Prostate gland (tissue), 2 donors: ENCODE data around the gene DEFB129. TPM values are rescaled to one million over a fixed set of nuclear protein-coding genes. Genes with fewer than 3 reads are reported as not detected.

Source experiments
- DNase-seq: peaks from one replicate; pipeline ENCODE4 v3.0.0-alpha.2; 2019; ENCODE audit warnings: low spot score
- H3K27ac ChIP-seq, 2 donors: fragments of 200-600 bp; sonication (generic); 2 replicates each; pipeline ENCODE4 v1.5.1; 2017 to 2019
- H3K27me3 ChIP-seq: fragments of 200-600 bp; sonication (generic); replicated peaks from 2 replicates; pipeline ENCODE4 v1.5.1; 2019; ENCODE audit not compliant: insufficient read depth
- H3K36me3 ChIP-seq, 2 donors: fragments of 200-600 bp; sonication (generic); 1 replicate in 1 of 2; 2 replicates in 1 of 2; pipeline versions ENCODE4 v1.5.1 to v1.8.1; 2017 to 2019
- H3K4me1 ChIP-seq: fragments of 200-600 bp; sonication (generic); replicated peaks from 2 replicates; pipeline ENCODE4 v1.5.1; 2019
- H3K4me3 ChIP-seq, 2 donors: fragments of 200-600 bp; sonication (generic); 2 replicates each; pipeline ENCODE4 v1.5.1; 2017 to 2019
- H3K9me3 ChIP-seq: fragments of 200-600 bp; sonication (generic); 2 replicates; pipeline ENCODE4 v1.5.1; 2017
- POLR2A ChIP-seq: fragments of 450-650 bp; IDR thresholded peaks from one replicate; pipeline ENCODE4 v1.6.1; 2016; ENCODE audit warnings: antibody characterized with exemption, mild to moderate bottlenecking
- POLR2AphosphoS5 ChIP-seq: sonication (generic); formaldehyde crosslinking; IDR thresholded peaks from one replicate; pipeline ENCODE4 v1.6.1; 2017; ENCODE audit warnings: antibody characterized with exemption
- WGBS: methylation state at CpG from one replicate; pipeline ENCODE4 v1.1.5; 2018; 5-methylcytosine and 5-hydroxymethylcytosine counted together
- intact Hi-C: fragments of 100-400 bp; cut with DNase I; formaldehyde crosslinking; loops from one replicate; pipeline ENCODE4 v1.14.2; 2022
- total RNA-seq, 2 donors: library from RNA; depleted of rRNA; stranded (reverse); fragments of >200 nt; gene quantifications; one replicate each; pipeline ENCODE4 v1.1.0, GENCODE V29; 2016
- TF ChIP-seq, protein P1 (sequence below), 4 experiments: fragments of 200-600 bp in 2 of 4; fragments of 450-650 bp in 2 of 4; sonication (generic) in 2 of 4; IDR thresholded peaks; 1 replicate in 3 of 4; 2 replicates in 1 of 4; pipeline ENCODE4 v1.5.1; 2016 to 2019; ENCODE audit warnings: antibody characterized with exemption in 4 of 4, mild to moderate bottlenecking in 2 of 4, moderate library complexity in 2 of 4

Gene DEFB129
- total RNA-seq, 2 donors from 2014 or later = not detected

DNA sequence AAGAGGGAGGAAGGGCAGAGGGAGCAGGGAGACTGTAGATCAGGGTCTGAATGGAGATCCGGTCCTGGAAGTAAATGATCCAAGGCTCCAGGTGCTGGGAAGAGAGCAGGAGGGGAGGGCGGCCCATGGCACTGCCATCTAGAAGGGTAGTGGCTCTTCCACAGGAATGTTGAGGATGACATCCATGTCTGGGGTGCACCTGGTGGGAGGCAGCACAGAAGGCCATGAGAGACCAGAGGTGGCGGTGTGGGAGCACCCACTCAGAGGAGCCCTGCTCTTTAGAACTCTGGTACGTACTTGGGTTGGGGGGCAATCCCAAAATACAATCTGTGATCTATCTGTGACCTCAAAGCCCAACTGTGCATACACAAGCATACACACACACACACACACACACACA is 44.0 kb downstream of the DEFB129 start:
- Histone ChIP-seq H3K9me3 (no peaks in the 10 kb centered on the region), H3K4me1 (no peaks in the 10 kb centered on the region), H3K36me3 (no peaks in the 10 kb centered on the region), H3K27ac (no peak overlapping the region), H3K27me3 (no peaks in the 10 kb centered on the region), H3K4me3 (no peak overlapping the region)
- no peak for DNase-seq
- 88% methylated on average over 4 of the region's 4 CpGs for WGBS
- intact Hi-C loops = no loop called here
- TF ChIP-seq, protein P1, sequence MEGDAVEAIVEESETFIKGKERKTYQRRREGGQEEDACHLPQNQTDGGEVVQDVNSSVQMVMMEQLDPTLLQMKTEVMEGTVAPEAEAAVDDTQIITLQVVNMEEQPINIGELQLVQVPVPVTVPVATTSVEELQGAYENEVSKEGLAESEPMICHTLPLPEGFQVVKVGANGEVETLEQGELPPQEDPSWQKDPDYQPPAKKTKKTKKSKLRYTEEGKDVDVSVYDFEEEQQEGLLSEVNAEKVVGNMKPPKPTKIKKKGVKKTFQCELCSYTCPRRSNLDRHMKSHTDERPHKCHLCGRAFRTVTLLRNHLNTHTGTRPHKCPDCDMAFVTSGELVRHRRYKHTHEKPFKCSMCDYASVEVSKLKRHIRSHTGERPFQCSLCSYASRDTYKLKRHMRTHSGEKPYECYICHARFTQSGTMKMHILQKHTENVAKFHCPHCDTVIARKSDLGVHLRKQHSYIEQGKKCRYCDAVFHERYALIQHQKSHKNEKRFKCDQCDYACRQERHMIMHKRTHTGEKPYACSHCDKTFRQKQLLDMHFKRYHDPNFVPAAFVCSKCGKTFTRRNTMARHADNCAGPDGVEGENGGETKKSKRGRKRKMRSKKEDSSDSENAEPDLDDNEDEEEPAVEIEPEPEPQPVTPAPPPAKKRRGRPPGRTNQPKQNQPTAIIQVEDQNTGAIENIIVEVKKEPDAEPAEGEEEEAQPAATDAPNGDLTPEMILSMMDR (IDR thresholded peaks at IDR 0.05) = no peak
- no peak for TF ChIP-seq POLR2AphosphoS5
- no peak for TF ChIP-seq POLR2A

DNA sequence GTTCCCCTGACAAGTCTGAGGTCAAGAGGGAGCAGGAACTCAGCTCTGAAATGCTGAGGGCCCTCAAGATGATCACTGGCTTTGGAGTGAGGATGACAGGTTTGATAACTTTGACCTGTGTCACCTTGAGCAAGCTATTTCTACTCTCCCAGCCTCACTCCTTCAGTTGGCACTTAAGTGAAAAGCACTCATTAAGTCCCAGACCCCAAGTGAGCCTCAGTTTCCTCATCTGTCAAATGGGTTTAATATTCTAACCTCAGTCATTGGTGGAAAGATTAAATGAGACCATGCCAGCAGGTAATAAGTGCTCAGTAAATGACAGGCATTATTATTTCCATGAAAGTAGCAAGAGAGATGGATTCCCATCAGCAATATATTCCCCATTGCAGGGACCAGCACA is 44.5 kb downstream of the DEFB129 start:
- Histone ChIP-seq H3K4me3 (no peak overlapping the region), H3K36me3 (no peaks in the 10 kb centered on the region), H3K27me3 (no peaks in the 10 kb centered on the region), H3K4me1 (no peaks in the 10 kb centered on the region), H3K27ac (no peak overlapping the region), H3K9me3 (no peaks in the 10 kb centered on the region)
- TF ChIP-seq POLR2AphosphoS5 (no peak), POLR2A (no peak)
- TF ChIP-seq, protein P1 (IDR thresholded peaks at IDR 0.05) = no peak
- intact Hi-C loops = no loop called here
- DNase-seq = no peak

DNA sequence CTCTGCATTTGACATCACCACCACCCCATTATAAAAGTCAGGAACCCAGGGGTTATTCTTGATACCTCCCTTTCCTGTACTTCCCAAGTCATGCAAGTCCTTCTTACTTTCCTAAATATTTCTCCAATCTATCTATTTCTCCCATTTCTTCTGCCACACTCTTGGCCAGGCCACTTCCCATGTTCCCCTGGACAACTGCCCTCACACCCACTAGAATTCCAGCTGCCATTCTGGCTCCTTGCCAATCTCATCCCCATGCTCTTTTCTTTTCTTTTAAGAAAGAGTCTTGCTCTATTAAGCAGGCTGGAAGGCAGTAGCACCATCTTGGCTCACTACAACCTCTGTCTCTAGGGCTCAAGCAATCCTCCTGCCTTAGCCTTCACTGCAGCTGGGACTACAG is 45.7 kb downstream of the DEFB129 start:
- Histone ChIP-seq H3K9me3 (no peaks in the 10 kb centered on the region), H3K27ac (no peak overlapping the region), H3K4me3 (no peak overlapping the region), H3K4me1 (no peaks in the 10 kb centered on the region), H3K36me3 (no peaks in the 10 kb centered on the region), H3K27me3 (no peaks in the 10 kb centered on the region)
- DNase-seq = no peak
- intact Hi-C loops = no loop called here
- no peak for TF ChIP-seq POLR2AphosphoS5
- TF ChIP-seq POLR2A = no peak
- TF ChIP-seq, protein P1 (IDR thresholded peaks at IDR 0.05) = no peak

DNA sequence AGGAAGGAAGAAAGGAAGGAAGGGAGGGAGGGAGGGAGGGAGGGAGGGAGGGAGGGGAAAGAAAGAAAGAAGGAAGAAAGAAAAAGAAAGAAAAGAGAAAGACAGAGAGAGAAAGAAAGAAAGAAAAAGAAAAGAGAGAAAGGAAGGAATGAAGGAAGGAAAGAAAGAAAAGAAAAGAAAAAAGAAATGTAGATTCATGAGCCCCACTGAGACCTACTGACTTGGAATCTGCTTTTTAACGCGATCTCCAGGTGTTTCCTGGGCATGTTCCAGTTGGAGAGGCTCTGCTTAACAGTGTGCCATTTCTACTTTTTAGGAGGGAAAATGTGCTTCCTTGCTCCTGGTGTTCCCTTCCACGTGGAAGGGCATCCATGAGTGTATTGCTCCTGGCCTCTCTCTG is 46.8 kb downstream of the DEFB129 start:
- intact Hi-C loops = no loop called here
- H3K9me3 ChIP-seq = no peaks in the 10 kb centered on the region
- 83% methylated on average over 3 of the region's 3 CpGs for WGBS
- H3K36me3 ChIP-seq = no peaks in the 10 kb centered on the region
- H3K4me3 ChIP-seq = no peak overlapping the region
- no peak for DNase-seq
- no peaks in the 10 kb centered on the region for H3K4me1 ChIP-seq
- no peaks in the 10 kb centered on the region for H3K27me3 ChIP-seq
- TF ChIP-seq POLR2A (no peak), POLR2AphosphoS5 (no peak)
- TF ChIP-seq, protein P1 (IDR thresholded peaks at IDR 0.05) = no peak
- H3K27ac ChIP-seq = no peak overlapping the region

DNA sequence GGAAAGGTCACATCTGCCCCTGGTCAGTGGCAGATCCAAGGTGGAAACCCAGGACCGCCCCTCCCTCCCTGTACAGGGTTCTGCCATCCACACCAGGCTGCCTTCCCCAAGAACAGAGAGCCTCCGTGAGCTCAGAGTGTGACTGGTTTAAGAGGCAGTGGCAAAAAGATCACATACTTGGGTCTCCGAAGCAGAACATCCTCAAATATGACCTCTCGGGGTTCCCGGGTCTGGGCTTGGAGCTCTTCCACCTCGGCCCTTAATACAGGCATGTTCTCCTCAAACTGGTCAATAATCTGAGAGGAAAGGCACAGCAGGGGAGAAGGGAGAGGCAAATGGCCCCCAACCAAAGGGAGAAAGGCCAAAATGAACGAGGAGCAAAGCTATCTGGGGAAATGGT is 48.7 kb downstream of the DEFB129 start:
- DNase-seq = no peak
- no peak for TF ChIP-seq POLR2AphosphoS5
- no peak for TF ChIP-seq POLR2A
- TF ChIP-seq, protein P1 (IDR thresholded peaks at IDR 0.05) = no peak
- Histone ChIP-seq H3K36me3 (no peaks in the 10 kb centered on the region), H3K27me3 (no peaks in the 10 kb centered on the region), H3K9me3 (no peaks in the 10 kb centered on the region), H3K4me1 (no peaks in the 10 kb centered on the region), H3K27ac (no peak overlapping the region), H3K4me3 (no peak overlapping the region)
- 93% methylated on average over 7 of the region's 7 CpGs for WGBS
- intact Hi-C loops = no loop called here
